Ovary (tissue), 3 donors: ENCODE data around the gene GNB1L.

Source experiments
- CTCF ChIP-seq, 3 donors: fragments of 450-650 bp in 2 of 3; fragments of 200-600 bp in 1 of 3; IDR thresholded peaks; one replicate each; pipeline versions ENCODE4 v1.5.1 to v1.8.0; 2016 to 2022; ENCODE audit warnings: antibody characterized with exemption in 3 of 3, mild to moderate bottlenecking in 1 of 3
- EP300 ChIP-seq: sonication (generic); formaldehyde crosslinking; IDR thresholded peaks from one replicate; pipeline ENCODE4 v1.6.1; 2017; ENCODE audit warnings: antibody characterized with exemption
- POLR2A ChIP-seq: fragments of 450-650 bp; IDR thresholded peaks from one replicate; pipeline ENCODE4 v1.6.1; 2017; ENCODE audit warnings: antibody characterized with exemption, mild to moderate bottlenecking, moderate library complexity
- donor health status: DM: no; HTN: no; CAD: no.

GRCh38 chr22:19851291-19852176 lies 3.1 kb downstream of the GNB1L start:
- TF ChIP-seq POLR2A (no peak), CTCF (IDR thresholded peaks at IDR 0.05) (no peak), EP300 (no peak)
